ENCODE results near the gene OR2A2.

OR2A2 gene

DNA sequence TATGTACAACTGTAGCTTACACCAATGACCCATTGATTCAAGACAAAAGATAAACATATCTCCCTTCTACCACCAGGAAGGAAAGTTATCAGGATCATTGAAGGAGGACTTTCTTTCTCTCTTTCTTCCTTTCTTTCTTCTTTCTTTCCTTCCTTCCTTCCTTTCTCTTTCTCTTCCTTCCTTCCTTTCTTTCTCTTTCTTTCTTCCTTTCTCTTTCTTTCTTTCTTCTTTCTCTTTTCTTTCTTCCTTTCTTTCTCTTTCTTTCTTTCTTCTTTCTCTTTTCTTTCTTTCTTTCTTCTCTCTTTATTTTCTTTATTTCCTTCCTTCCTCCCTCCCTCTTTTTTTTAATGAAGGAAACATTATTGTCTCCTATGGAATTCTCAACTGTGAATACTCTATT is 10.6 kb upstream of the OR2A2 start:
- H3F3A ChIP-seq (ENCODE audit: control insufficient read depth, insufficient read depth): no peaks in the 10 kb centered on the region
- TF ChIP-seq EZH2phosphoT487 (IDR thresholded peaks at IDR 0.05; ENCODE audit: borderline replicate concordance, low read length): no peak
- TF ChIP-seq, protein P1, sequence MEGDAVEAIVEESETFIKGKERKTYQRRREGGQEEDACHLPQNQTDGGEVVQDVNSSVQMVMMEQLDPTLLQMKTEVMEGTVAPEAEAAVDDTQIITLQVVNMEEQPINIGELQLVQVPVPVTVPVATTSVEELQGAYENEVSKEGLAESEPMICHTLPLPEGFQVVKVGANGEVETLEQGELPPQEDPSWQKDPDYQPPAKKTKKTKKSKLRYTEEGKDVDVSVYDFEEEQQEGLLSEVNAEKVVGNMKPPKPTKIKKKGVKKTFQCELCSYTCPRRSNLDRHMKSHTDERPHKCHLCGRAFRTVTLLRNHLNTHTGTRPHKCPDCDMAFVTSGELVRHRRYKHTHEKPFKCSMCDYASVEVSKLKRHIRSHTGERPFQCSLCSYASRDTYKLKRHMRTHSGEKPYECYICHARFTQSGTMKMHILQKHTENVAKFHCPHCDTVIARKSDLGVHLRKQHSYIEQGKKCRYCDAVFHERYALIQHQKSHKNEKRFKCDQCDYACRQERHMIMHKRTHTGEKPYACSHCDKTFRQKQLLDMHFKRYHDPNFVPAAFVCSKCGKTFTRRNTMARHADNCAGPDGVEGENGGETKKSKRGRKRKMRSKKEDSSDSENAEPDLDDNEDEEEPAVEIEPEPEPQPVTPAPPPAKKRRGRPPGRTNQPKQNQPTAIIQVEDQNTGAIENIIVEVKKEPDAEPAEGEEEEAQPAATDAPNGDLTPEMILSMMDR (IDR thresholded peaks at IDR 0.05; ENCODE audit: low read depth, low read length, poor library complexity, severe bottlenecking): no peak
- no peak overlapping the region for H3K4me3 ChIP-seq (ENCODE audit: low read length)
- no peaks in the 10 kb centered on the region for H3K27me3 ChIP-seq (ENCODE audit: control insufficient read depth, low read length)
- H3K36me3 ChIP-seq (ENCODE audit: control insufficient read depth, low read length): no peaks in the 10 kb centered on the region
- no peak overlapping the region for H3K27ac ChIP-seq (ENCODE audit: low read depth, low read length)
- H3K9me2 ChIP-seq (replicated peaks; ENCODE audit: control insufficient read depth, low read length): no peaks in the 10 kb centered on the region; the same call in 1 of the 2 replicates
- H3K9me3 ChIP-seq (ENCODE audit: control insufficient read depth, insufficient read depth, low read length): peaks cover 11% of the 10 kb centered on the region; the same call in 1 of the 2 replicates
- no peaks in the 10 kb centered on the region for H4K20me1 ChIP-seq (ENCODE audit: control insufficient read depth, insufficient read depth, low read depth, low read length)
- H3K4me2 ChIP-seq (ENCODE audit: low read length): no peak overlapping the region
- H3K4me1 ChIP-seq (ENCODE audit: control insufficient read depth, low read length): no peaks in the 10 kb centered on the region
- H3K79me2 ChIP-seq (ENCODE audit: control insufficient read depth, low read length): no peaks in the 10 kb centered on the region

DNA sequence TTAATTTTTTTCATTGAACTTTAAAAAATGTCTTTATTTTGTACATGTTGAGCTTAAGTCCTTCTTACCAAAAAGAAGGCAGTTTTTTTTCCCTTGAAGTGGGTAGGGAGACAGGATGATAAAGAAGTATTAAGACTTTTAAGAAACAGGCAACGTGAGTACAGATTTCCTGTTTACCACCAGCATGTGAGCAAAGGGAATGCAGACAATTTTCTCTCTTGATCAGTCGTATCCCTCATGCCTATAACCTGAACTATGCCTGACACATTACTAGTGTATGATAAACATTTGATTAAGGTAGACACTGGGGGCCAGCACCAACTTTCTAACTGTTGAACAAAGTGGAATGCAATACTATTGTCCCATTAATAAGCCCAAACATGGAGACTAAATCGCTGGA is 8.8 kb upstream of the OR2A2 start:
- Histone ChIP-seq H4K20me1 (ENCODE audit: control insufficient read depth, insufficient read depth, low read depth, low read length) (no peaks in the 10 kb centered on the region), H3K4me3 (ENCODE audit: low read length) (no peak overlapping the region), H3K36me3 (ENCODE audit: control insufficient read depth, low read length) (no peaks in the 10 kb centered on the region), H3K9me2 (replicated peaks; ENCODE audit: control insufficient read depth, low read length) (no peaks in the 10 kb centered on the region; the same call in 1 of the 2 replicates), H3K79me2 (ENCODE audit: control insufficient read depth, low read length) (no peaks in the 10 kb centered on the region), H3K9me3 (ENCODE audit: control insufficient read depth, insufficient read depth, low read length) (peaks cover 3% of the 10 kb centered on the region; the same call in 1 of the 2 replicates), H3K4me1 (ENCODE audit: control insufficient read depth, low read length) (no peaks in the 10 kb centered on the region), H3F3A (ENCODE audit: control insufficient read depth, insufficient read depth) (no peaks in the 10 kb centered on the region), H3K27me3 (ENCODE audit: control insufficient read depth, low read length) (no peaks in the 10 kb centered on the region), H3K4me2 (ENCODE audit: low read length) (no peak overlapping the region), H3K27ac (ENCODE audit: low read depth, low read length) (no peak overlapping the region)
- TF ChIP-seq EZH2phosphoT487 (IDR thresholded peaks at IDR 0.05; ENCODE audit: borderline replicate concordance, low read length): no peak
- TF ChIP-seq, protein P1 (IDR thresholded peaks at IDR 0.05; ENCODE audit: low read depth, low read length, poor library complexity, severe bottlenecking): no peak

DNA sequence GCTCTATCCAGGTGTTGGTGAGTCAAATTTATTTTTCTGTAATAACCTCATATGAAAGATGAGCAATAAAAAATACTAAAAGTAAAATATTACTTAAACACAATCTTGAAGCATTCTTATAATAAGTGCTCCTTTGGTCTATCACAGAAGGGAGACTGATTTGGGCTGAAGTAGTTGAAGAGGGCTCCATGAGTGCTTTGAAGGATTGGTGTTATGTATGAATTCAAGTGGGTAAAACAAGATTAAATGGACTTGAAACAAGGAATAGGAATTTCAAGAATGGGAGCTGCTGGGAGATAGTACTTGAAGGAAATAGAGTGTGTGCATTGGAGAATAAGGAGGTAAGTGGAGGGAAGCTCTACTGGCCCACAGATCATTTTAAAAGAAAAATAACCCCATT is 7.3 kb upstream of the OR2A2 start:
- Histone ChIP-seq H3F3A (ENCODE audit: control insufficient read depth, insufficient read depth) (no peaks in the 10 kb centered on the region), H4K20me1 (ENCODE audit: control insufficient read depth, insufficient read depth, low read depth, low read length) (no peaks in the 10 kb centered on the region), H3K79me2 (ENCODE audit: control insufficient read depth, low read length) (no peaks in the 10 kb centered on the region), H3K36me3 (ENCODE audit: control insufficient read depth, low read length) (no peaks in the 10 kb centered on the region), H3K4me2 (ENCODE audit: low read length) (no peak overlapping the region), H3K4me1 (ENCODE audit: control insufficient read depth, low read length) (no peaks in the 10 kb centered on the region), H3K9me2 (replicated peaks; ENCODE audit: control insufficient read depth, low read length) (no peaks in the 10 kb centered on the region; the same call in 1 of the 2 replicates), H3K9me3 (ENCODE audit: control insufficient read depth, insufficient read depth, low read length) (no peaks in the 10 kb centered on the region), H3K27me3 (ENCODE audit: control insufficient read depth, low read length) (no peaks in the 10 kb centered on the region), H3K27ac (ENCODE audit: low read depth, low read length) (no peak overlapping the region), H3K4me3 (ENCODE audit: low read length) (no peak overlapping the region)
- TF ChIP-seq, protein P1 (IDR thresholded peaks at IDR 0.05; ENCODE audit: low read depth, low read length, poor library complexity, severe bottlenecking): no peak
- TF ChIP-seq EZH2phosphoT487 (IDR thresholded peaks at IDR 0.05; ENCODE audit: borderline replicate concordance, low read length): no peak

Data from DOHH2 (cell line).